SH-SY5Y (cell line): ENCODE results near the gene TMEM161A.

Source experiments
- GATA2 ChIP-seq: IDR thresholded peaks from 2 replicates; pipeline ENCODE4 v1.6.1; 2011; ENCODE audit warnings: mild to moderate bottlenecking, low read depth, low read length
- GATA3 ChIP-seq: IDR thresholded peaks from 2 replicates; pipeline ENCODE4 v1.6.1; 2011; ENCODE audit warnings: low read depth, mild to moderate bottlenecking, low read length, moderate library complexity

- TF ChIP-seq GATA2 = no peak
- no peak for TF ChIP-seq GATA3
These were observed 32.8 kb downstream of the TMEM161A start for GRCh38 chr19:19105365-19106055.
